Spleen (tissue), 11 donors: ENCODE measurements around the gene SH3D19. TPM values are rescaled to one million over a fixed set of nuclear protein-coding genes. Genes with fewer than 3 reads are reported as not detected.

ENCODE experiments used
- polyA plus RNA-seq, 3 donors: library from polyadenylated mRNA; stranded (reverse); fragments of 200-250 nt; gene quantifications; one replicate each; pipeline ENCODE4 v1.2.1, GENCODE V29; 2013
- small RNA-seq, 4 donors: library from RNA; depleted of rRNA; stranded (forward); fragments of <200 nt; gene quantifications; one replicate each; pipeline ENCODE3, GENCODE V24; 2016
- total RNA-seq, 7 donors: library from RNA; depleted of rRNA in 3 of 7; stranded (reverse); fragments of >200 nt in 3 of 7; fragmentation: NEBNext Ultra II Directional in 4 of 7; extraction: Animal tissue kit (Norgen Biotek cat#: 25700) in 4 of 7; gene quantifications; one replicate each; pipeline versions ENCODE4 v1.1.0 to v1.2.1, GENCODE V29; 2016 to 2021
- donor health status: healthy with polysubstance abuse.
- donor health status: DM: no; HTN: no; CAD: no; lungs with moderate emphysema.
- donor health status: DM: no; HTN: no; CAD: no.
- donor health status: Bipolar disorder and iron deficiency.
- donor health status: healthy.
- donor health status: DM: no; HTN: no; CAD: no.
- donor health status: DM: yes; HTN: yes; CAD: no.

The SH3D19 gene
- total and polyA plus RNA-seq, 10 donors: 3.0 to 33.3 (median 14.7) TPM

Small RNA genes within 50 kb of the gene (small RNA-seq; reads per million reads assigned to genes)
- gene AC104819.2 (0 reads per million in 4 donors), gene RNU6-1282P (0 reads per million in 4 donors), gene SNORD73A (0 reads per million in 4 donors), gene SNORD73B (0 to 1.1 (median 0.55) reads per million in 4 donors)

Other genes with a start within 250 kb of the SH3D19 start
- gene RPS3A, start 226.0 kb downstream of the SH3D19 start, total RNA-seq: 1,000 to 10,000 TPM; 1,748 to 4,493 (median 2,267) TPM
- 1,000 to 10,000 TPM; 5,915 to 7,791 (median 7,619) TPM for gene RPS3A, start 226.0 kb downstream of the SH3D19 start, polyA plus RNA-seq
- not detected for gene PRSS48, start 48.4 kb downstream of the SH3D19 start, total RNA-seq
- not detected for gene PRSS48, start 48.4 kb downstream of the SH3D19 start, polyA plus RNA-seq
- gene FHIP1A, start 83.6 kb upstream of the SH3D19 start, total RNA-seq: 1 to 10 TPM in 6 of 7 donors, under 1 TPM in 1; 0.69 to 4.8 (median 1.9) TPM
- under 1 TPM in 2 of 3 donors, not detected in 1; 0.07 to 0.22 TPM for gene FHIP1A, start 83.6 kb upstream of the SH3D19 start, polyA plus RNA-seq